ENCODE data around the gene NR6A1. TPM values are rescaled to one million over a fixed set of nuclear protein-coding genes. Genes with fewer than 3 reads are reported as not detected.

Gene NR6A1
- total RNA-seq, 2 experiments from 2014 or later = not detected

- intact Hi-C loops (cut with DNase I, micrococcal nuclease) = no loop called here
- no peak overlapping the region for H3K4me3 Mint-ChIP-seq
Measured at GRCh38 chr9:124761196-124761595, 9.9 kb downstream of the NR6A1 start.

GRCh38 chr9:124760719-124761118 lies 10.4 kb downstream of the NR6A1 start:
- Histone ChIP-seq H3K27me3 (ENCODE audit: control insufficient read depth in 1 of 2, insufficient read depth in 2 of 2, low read length in 2 of 2) (peaks cover 14 to 71% of the 10 kb centered on the region in 2 experiments), H3K27ac (ENCODE audit: low read depth in 1 of 2, low read length in 2 of 2) (no peak overlapping the region), H3K9me3 (ENCODE audit: control insufficient read depth in 1 of 2, insufficient read depth in 1 of 2, low read length in 2 of 2) (no peaks in the 10 kb centered on the region), H3K36me3 (ENCODE audit: insufficient read depth, low read length) (no peaks in the 10 kb centered on the region), H3K4me3 (ENCODE audit: low read length) (no peak overlapping the region), H3K4me1 (ENCODE audit: insufficient read depth, low read length) (no peaks in the 10 kb centered on the region)
- DNase-seq = no peak
- H3K36me3 Mint-ChIP-seq (ENCODE audit: low read depth) = no peaks in the 10 kb centered on the region
- no peak overlapping the region for H3K27ac Mint-ChIP-seq
- intact Hi-C loops (cut with DNase I, micrococcal nuclease) = no loop called here
- no peak for ATAC-seq (ENCODE audit: poor library complexity)
- ChIA-PET CTCF (no interaction called here), POLR2A (interaction anchor here (1.4 kb wide), 1 partner anchor 9 kb away, joined by 4 read pairs; no protein-coding TSS in a partner anchor)
- no peaks in the 10 kb centered on the region for H3K9me3 Mint-ChIP-seq
- no peak overlapping the region for H3K4me3 Mint-ChIP-seq
- H3K4me1 Mint-ChIP-seq (ENCODE audit: low read depth) = no peaks in the 10 kb centered on the region
- TF ChIP-seq, protein P1, sequence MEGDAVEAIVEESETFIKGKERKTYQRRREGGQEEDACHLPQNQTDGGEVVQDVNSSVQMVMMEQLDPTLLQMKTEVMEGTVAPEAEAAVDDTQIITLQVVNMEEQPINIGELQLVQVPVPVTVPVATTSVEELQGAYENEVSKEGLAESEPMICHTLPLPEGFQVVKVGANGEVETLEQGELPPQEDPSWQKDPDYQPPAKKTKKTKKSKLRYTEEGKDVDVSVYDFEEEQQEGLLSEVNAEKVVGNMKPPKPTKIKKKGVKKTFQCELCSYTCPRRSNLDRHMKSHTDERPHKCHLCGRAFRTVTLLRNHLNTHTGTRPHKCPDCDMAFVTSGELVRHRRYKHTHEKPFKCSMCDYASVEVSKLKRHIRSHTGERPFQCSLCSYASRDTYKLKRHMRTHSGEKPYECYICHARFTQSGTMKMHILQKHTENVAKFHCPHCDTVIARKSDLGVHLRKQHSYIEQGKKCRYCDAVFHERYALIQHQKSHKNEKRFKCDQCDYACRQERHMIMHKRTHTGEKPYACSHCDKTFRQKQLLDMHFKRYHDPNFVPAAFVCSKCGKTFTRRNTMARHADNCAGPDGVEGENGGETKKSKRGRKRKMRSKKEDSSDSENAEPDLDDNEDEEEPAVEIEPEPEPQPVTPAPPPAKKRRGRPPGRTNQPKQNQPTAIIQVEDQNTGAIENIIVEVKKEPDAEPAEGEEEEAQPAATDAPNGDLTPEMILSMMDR (IDR thresholded peaks at IDR 0.05) = no peak
- peaks cover 91% of the 10 kb centered on the region for H3K27me3 Mint-ChIP-seq

More at GRCh38 chr9:124761196-124761595, 9.9 kb downstream of the NR6A1 start:
- ChIA-PET CTCF (no interaction called here), POLR2A (interaction anchor here (1.4 kb wide), 1 partner anchor 9 kb away, joined by 4 read pairs; no protein-coding TSS in a partner anchor)
- H3K4me1 ChIP-seq (ENCODE audit: insufficient read depth, low read length) = no peaks in the 10 kb centered on the region
- DNase-seq = no peak
- ATAC-seq (ENCODE audit: poor library complexity) = no peak
- Mint-ChIP-seq H3K27ac (no peak overlapping the region), H3K27me3 (peaks cover 91% of the 10 kb centered on the region), H3K4me1 (ENCODE audit: low read depth) (no peaks in the 10 kb centered on the region), H3K9me3 (no peaks in the 10 kb centered on the region), H3K36me3 (ENCODE audit: low read depth) (no peaks in the 10 kb centered on the region)
- H3K27ac ChIP-seq (ENCODE audit: low read depth in 1 of 2, low read length in 2 of 2) = no peak overlapping the region
- H3K27me3 ChIP-seq (ENCODE audit: control insufficient read depth in 1 of 2, insufficient read depth in 2 of 2, low read length in 2 of 2) = peaks cover 14 to 70% of the 10 kb centered on the region in 2 experiments
- TF ChIP-seq, protein P1 (IDR thresholded peaks at IDR 0.05) = no peak
- no peaks in the 10 kb centered on the region for H3K36me3 ChIP-seq (ENCODE audit: insufficient read depth, low read length)
- H3K9me3 ChIP-seq (ENCODE audit: control insufficient read depth in 1 of 2, insufficient read depth in 1 of 2, low read length in 2 of 2) = no peaks in the 10 kb centered on the region
- H3K4me3 ChIP-seq (ENCODE audit: low read length) = no peak overlapping the region

DNA sequence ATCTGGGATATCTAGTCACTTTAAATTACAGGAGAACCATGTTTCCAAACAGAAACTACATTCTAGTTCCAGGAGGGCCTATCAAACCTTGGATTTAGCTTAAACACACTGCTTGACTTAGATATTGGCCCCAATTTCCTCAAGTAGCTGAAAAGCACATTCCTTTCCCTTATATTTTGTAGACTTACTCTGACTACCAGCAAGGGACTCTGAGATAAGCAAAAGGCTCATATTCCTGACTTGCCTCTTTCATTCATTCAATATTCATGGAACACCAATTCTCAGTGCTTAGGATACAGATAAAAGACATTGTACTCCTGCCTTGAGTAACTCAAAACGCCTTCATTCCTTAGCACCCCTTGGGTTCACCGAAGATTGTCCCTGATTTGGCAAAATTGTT lies 11.8 kb downstream of the NR6A1 start:
- no peak for DNase-seq
- CTCF ChIA-PET = interaction anchor here (0.9 kb wide), 1 partner anchor 94 kb away, joined by 4 read pairs; the partner anchor contains the start of gene WDR38
- Mint-ChIP-seq H3K4me3 (no peak overlapping the region), H3K36me3 (ENCODE audit: low read depth) (no peaks in the 10 kb centered on the region), H3K27me3 (peaks cover 91% of the 10 kb centered on the region), H3K4me1 (ENCODE audit: low read depth) (no peaks in the 10 kb centered on the region), H3K9me3 (no peaks in the 10 kb centered on the region), H3K27ac (no peak overlapping the region)
- intact Hi-C loops (cut with DNase I, micrococcal nuclease) = no loop called here
- H3K27me3 ChIP-seq (ENCODE audit: control insufficient read depth in 1 of 2, insufficient read depth in 2 of 2, low read length in 2 of 2) = peaks cover 15 to 67% of the 10 kb centered on the region in 2 experiments
- POLR2A ChIA-PET = no interaction called here
- H3K27ac ChIP-seq (ENCODE audit: low read depth in 1 of 2, low read length in 2 of 2) = no peak overlapping the region
- no peaks in the 10 kb centered on the region for H3K4me1 ChIP-seq (ENCODE audit: insufficient read depth, low read length)
- H3K4me3 ChIP-seq (ENCODE audit: low read length) = no peak overlapping the region
- ATAC-seq (ENCODE audit: poor library complexity) = no peak
- no peaks in the 10 kb centered on the region for H3K36me3 ChIP-seq (ENCODE audit: insufficient read depth, low read length)
- no peaks in the 10 kb centered on the region for H3K9me3 ChIP-seq (ENCODE audit: control insufficient read depth in 1 of 2, insufficient read depth in 1 of 2, low read length in 2 of 2)
- TF ChIP-seq, protein P1 (IDR thresholded peaks at IDR 0.05) = no peak
